GM21515 (cell line): Measurements from ENCODE around the gene P4HB.

Source experiments
- ATAC-seq: cut with Tn5 transposase; IDR thresholded peaks from one replicate; pipeline ENCODE4 v1.9.1; 2021; ENCODE audit not compliant: unreplicated experiment

P4HB gene

GRCh38 chr17:81794509-81794908 is 65.8 kb downstream of the P4HB start:
- ATAC-seq: no peak

- ATAC-seq: no peak
Measured at GRCh38 chr17:81794074-81794476, 66.3 kb downstream of the P4HB start.
